Bronchial epithelial cell (primary cell): ENCODE results near the gene FAAP100. TPM values are rescaled to one million over a fixed set of nuclear protein-coding genes. Genes with fewer than 3 reads are reported as not detected.

ENCODE experiments used
- DNase-seq: peaks from one replicate; pipeline ENCODE4 v3.0.0-alpha.2; 2010; ENCODE audit warnings: low read depth
- FAIRE-seq: peaks from 2 replicates; lab custom pipeline; 2011; peaks lifted over from hg19 to GRCh38; lab: Jason Lieb, UNC
- H3K27me3 ChIP-seq: 2 replicates; pipeline ENCODE4 v1.5.1; 2011; ENCODE audit warnings: low read length; ENCODE audit not compliant: control insufficient read depth, insufficient read depth
- H3K36me3 ChIP-seq: 2 replicates; pipeline ENCODE4 v1.5.1; 2011; ENCODE audit warnings: low read length; ENCODE audit not compliant: control insufficient read depth, insufficient read depth
- H3K4me3 ChIP-seq: 2 replicates; pipeline ENCODE4 v1.5.1; 2011; ENCODE audit warnings: mild to moderate bottlenecking, low read depth, low read length, control low read depth
- total RNA-seq: library from RNA; depleted of rRNA; stranded (reverse); fragments of >200 nt; gene quantifications from 2 replicates; pipeline ENCODE4 v1.2.1, GENCODE V29; 2014
- TF ChIP-seq, protein P1 (sequence below): IDR thresholded peaks from 2 replicates; pipeline ENCODE4 v1.5.1; 2011; ENCODE audit warnings: mild to moderate bottlenecking, moderate library complexity, low read length, control low read depth, inconsistent platforms; ENCODE audit not compliant: insufficient read depth, severe bottlenecking

Gene FAAP100
- total RNA-seq, 1 donor from 2014 or later: 10.5 TPM

DNA sequence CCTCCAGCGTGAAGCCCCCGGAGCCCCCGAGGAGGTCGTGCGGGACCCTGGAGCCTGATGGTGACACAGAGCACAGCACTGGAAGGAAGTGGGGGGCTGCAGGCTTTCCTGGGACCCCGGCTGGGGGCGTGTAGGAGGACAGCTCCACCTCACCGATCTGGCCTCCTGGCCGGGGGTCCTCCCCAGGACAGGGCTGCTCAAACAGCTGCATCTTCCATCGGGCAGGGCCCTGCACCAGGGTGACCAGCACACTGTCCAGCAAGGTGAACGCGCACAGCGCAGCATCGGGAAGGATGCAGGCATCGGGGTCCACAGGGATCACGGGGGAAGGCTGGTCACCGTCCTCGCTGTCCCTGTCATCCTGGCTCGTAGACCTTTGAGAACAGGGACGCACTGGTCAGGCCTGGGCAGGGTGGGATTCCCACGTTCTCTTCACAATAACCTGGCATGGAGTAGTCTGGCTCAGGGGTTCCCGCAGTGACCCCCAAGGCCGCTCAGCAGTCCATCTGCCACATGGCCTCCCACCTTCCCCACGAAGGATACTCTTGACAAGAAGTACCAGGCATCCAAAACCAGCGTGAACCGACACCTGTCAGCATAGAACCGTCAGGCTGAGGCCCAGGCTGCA lies 1.2 kb downstream of the FAAP100 start:
- FAIRE-seq (no peak), DNase-seq (no peak)
- peaks cover 29% of the 10 kb centered on the region for H3K36me3 ChIP-seq
- peak overlapping the region; percentile 77 for H3K4me3 ChIP-seq
- TF ChIP-seq, protein P1, sequence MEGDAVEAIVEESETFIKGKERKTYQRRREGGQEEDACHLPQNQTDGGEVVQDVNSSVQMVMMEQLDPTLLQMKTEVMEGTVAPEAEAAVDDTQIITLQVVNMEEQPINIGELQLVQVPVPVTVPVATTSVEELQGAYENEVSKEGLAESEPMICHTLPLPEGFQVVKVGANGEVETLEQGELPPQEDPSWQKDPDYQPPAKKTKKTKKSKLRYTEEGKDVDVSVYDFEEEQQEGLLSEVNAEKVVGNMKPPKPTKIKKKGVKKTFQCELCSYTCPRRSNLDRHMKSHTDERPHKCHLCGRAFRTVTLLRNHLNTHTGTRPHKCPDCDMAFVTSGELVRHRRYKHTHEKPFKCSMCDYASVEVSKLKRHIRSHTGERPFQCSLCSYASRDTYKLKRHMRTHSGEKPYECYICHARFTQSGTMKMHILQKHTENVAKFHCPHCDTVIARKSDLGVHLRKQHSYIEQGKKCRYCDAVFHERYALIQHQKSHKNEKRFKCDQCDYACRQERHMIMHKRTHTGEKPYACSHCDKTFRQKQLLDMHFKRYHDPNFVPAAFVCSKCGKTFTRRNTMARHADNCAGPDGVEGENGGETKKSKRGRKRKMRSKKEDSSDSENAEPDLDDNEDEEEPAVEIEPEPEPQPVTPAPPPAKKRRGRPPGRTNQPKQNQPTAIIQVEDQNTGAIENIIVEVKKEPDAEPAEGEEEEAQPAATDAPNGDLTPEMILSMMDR: no peak
- no peaks in the 10 kb centered on the region for H3K27me3 ChIP-seq

DNA sequence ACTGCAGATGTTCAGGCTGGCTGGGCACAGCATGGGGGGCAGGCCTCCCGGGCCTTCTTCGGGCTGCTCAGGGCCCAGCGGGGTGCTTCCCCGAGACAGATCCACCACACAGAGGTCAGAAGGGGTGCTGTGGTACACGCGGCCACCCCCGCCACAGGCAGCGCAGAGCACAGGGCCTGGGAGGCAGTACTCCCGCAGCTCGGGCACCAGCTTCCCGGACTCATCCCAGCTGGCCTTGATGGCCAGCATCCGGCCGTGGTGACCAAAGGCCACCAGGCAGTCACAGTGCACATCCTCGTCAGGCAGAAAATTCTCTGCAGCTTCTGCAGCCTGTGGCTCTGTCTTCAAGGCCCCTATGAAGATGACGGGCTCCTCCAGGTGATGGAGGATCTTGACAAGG lies 1.9 kb downstream of the FAAP100 start:
- Histone ChIP-seq H3K4me3 (no peak overlapping the region), H3K27me3 (no peaks in the 10 kb centered on the region), H3K36me3 (peaks cover 33% of the 10 kb centered on the region)
- TF ChIP-seq, protein P1: no peak
- DNase-seq (no peak), FAIRE-seq (no peak)

DNA sequence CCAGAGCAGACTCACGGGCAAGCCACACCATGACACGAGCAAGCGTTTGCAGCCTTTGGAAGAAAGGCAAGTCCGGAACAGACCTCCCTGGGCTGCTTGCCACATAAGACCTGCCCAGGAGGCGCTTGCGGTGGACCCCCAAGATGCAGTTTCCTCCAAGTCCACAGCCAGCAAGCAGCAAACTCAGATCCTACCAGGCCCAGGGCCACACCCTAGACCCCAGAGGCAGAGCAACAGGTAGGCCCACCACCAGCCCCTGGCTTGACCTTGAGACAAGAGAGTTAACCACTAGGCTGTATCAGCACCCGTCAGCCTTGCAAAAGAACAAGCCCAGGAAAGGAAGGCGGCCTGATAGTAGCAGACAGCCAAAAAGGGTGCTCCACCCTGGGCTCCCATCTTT lies 2.3 kb downstream of the FAAP100 start:
- DNase-seq (no peak), FAIRE-seq (no peak)
- no peak overlapping the region for H3K4me3 ChIP-seq
- H3K36me3 ChIP-seq: peaks cover 36% of the 10 kb centered on the region
- H3K27me3 ChIP-seq: no peaks in the 10 kb centered on the region
- TF ChIP-seq, protein P1: no peak

DNA sequence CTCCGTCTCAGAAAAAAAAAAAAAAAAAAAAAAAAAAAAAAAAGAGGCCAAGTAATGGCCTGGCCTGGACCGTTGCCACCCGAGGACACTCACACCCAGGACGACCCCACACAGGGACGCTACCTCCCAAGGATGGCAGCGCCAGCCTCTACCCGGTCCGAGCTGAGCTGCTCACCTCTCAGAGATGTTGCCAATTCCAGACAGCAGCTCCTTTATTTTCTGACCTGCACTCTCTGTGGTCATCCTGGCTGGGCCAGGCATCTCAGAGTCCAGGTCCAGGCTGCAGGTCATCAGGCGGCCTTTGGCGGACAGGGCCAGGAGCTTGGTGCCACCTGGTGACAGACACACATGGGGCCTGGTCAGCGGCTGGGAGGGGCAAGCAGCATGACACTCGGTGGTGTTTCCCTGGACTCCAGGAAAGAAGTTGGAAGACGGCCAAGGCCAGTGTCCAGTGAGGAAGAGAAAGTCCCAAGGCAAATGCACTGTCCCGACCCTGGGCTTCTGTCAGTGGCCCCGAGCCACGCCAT lies 3.1 kb downstream of the FAAP100 start:
- Histone ChIP-seq H3K27me3 (no peaks in the 10 kb centered on the region), H3K36me3 (peaks cover 39% of the 10 kb centered on the region), H3K4me3 (no peak overlapping the region)
- DNase-seq: no peak
- FAIRE-seq: no peak
- TF ChIP-seq, protein P1: no peak

DNA sequence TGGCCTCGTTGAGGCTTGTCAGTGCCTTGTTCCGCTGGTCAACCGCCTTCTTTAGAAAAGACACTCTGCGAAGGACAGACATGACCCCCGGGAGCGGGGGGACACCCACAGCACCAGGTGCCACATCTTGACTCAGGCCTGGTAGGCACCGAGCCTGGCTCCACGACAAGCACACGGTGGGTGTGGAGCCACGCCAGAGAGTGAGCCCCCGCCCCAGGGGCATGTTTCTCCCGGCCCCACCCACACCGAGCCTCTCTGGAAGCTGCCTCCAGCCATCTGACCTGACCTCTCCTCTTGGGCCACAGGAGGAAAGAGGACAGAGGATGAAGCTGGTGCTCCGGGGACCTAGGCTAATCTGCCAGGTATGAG lies 4.6 kb downstream of the FAAP100 start:
- Histone ChIP-seq H3K27me3 (no peaks in the 10 kb centered on the region), H3K36me3 (peaks cover 49% of the 10 kb centered on the region), H3K4me3 (no peak overlapping the region)
- FAIRE-seq: no peak
- TF ChIP-seq, protein P1: no peak
- DNase-seq: no peak

DNA sequence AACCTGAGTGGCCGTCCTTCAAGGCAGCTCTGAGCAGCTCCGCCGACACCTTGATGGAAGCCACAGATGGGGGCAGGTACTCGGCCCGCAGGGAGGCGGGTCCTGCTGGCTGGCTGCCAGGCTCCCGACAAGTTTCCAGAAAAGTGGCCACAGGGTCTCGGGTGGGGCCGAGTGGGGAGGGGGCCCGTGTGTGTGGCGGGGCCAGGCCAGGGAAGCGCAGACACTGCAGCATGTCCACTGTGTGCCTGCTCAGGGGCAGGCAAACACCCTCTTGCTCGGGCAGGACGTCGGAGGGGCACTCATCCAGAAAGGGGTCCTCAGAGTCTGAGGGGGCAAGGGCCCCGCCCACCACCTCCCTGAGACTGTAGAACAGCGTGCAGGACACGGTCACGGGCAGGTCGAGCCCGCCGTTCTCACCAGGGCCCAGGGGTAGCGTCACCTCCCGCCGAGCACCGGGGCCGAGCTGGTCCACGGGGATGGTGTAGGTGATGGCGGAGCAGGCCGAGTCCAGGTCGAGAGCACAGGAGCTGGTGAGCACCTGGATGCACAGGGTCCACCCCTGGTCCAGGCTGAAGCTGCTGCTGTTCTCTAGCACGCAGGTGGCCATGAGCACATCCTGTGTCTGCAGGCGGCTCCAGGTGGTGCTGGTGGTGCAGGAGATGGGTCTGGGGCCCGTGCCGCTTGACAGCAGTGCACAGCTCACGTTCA lies 5.1 kb downstream of the FAAP100 start:
- DNase-seq: no peak
- Histone ChIP-seq H3K27me3 (no peaks in the 10 kb centered on the region), H3K36me3 (peaks cover 52% of the 10 kb centered on the region), H3K4me3 (no peak overlapping the region)
- no peak for FAIRE-seq
- TF ChIP-seq, protein P1: no peak
